Stimulated activated CD8-positive, alpha-beta memory T cell treated with anti-CD3 and anti-CD28 coated beads, Interleukin-4, amount 100 ng/mL, for 48 hours (primary cell): ENCODE data around the gene CSTA.

Source experiments
- DNase-seq: peaks from one replicate; pipeline ENCODE4 v3.0.0-alpha.2; 2020

Gene CSTA

DNA sequence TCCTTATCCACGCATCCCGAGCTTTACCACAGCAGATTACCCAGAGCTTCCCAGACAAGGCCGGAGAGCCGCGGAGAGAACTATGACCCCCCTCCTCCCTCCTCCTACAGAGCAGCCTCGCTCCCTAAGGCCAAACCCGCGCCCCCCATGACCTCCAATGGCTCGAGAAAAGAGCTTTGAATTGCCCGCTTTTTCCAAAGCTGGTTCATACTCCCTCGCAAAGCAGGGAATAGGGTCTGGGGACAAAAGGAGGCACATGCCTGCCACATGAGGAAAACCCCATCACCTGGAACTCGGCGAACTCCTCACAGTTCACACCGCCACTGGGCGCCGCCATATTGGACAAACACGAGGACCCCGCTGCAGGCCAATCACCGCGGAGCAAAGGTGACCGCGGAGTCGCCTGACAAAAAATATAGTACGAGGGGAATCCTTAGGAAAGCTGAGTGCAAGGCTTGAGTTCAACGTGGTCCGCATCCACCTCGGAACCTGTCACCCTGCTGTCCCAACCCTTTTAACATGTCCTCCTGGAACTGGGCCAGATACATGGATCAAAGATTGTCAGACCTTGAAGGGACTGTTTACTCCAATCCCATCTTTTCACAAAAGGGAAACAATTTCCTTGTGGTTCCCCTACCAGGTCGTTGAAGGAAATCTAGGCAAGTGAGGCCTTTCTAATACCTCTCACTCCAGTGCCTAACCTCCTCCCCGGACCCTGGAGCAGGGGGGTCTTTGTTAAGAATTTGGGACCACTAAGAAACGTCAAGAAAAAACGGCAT, 58.0 kb downstream of the CSTA start, which contains the start of gene MIX23:
TSS of gene MIX23 (minus strand) at position 344 of the 779 bp plus-strand sequence. CDS start at position 337, 7 bp downstream.
- DNase-seq: peak; percentile 90

DNA sequence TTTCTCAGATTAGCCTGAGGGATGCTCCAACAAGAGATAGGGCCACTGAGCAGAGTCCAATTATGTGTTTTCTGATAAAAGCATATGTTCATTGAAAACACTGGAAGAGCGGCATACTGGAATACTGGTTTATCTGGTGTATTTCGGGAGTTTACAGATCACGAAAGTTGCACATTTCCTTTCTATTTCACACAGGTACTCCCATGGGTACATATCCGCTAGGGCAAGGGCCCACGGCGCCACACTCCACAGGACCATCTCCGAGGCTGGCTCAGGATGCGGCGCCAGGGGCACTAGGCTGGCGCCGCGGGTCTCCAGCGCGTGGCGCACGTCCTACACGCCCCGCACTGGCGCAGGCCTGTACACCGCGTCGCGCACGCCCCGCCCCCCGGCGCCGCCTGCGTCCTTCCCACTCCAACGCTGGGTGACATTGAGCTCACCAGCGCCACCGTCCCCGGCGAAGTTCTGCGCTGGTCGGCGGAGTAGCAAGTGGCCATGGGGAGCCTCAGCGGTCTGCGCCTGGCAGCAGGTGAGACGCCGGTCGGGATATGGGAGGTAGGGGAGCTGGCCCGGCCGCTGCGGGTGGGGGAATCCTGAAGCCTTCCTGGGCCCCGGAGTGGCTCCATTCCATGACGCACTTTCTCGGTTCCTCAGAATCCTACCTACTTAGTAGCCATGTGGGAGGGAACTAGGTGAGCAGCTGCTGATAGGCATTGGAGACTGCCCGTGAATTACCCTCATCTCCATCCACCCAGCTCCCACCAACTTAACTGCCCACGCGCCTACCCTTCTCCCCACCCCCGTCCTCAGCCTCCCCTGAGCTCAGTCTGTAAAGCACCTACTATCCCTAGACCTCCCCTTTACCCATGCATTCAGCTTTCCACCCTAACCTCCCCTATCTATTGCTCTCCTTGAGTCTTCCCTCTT, 59.0 kb downstream of the CSTA start, which contains the start of gene FAM162A:
TSS of gene FAM162A (plus strand) at position 412 of the 927 bp plus-strand sequence. CDS start at position 496, 84 bp downstream.
- peak; percentile 95 for DNase-seq

DNA sequence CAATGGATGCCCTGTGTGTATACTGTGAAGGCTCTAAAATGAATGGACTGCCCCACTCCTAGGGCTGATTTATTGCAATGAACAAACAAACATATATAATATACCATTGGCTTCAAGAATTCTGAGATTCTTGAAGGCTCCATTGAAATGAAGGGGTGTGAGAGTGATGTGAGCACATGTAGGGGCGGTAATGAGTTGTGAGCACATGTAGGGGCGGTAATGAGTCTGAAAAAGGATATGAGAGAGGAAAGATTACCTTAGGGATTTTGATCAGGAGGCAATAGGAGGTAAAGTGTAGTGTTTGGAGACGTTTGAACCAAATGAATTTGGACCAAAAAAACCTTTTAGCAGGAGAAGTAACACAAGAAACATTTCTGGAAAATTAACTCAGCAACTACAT, 62.7 kb downstream of the CSTA start:
- no peak for DNase-seq

DNA sequence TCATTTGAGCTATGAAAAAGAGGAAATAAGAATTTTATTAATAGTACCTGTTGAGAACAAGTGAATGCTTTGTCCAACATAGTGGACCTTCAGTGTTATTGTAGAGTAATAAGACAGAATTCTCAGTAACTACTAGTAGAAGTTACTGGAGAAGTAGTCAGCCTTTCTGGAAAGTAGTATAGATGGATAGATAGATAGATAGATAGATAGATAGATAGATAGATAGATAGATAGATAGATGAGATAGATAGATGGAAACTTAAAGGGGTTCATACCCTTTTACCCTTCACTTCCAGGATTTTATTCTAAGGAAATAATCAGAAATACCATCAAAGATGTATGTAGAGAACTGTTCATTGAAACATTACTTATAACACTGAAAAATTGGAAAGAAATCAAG, 64.1 kb downstream of the CSTA start:
- DNase-seq: no peak

DNA sequence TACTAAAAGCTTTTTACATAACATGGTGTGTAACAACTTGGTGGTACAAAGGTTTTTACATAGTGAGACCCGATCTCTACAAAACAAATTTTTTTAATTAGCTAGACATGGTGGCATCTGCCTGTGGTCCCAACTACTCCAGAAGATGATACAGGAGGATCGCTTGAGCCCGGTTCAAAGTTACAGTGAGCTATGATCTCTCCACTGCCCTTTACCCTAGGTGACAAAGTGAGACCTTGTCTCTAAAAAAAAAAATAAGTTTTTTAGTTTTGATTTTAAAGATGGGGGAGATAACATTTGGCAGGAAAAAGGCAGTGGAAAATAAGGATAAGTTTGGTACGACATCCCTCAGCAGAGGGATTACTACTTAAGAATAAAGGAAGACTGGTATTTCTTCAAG, 64.8 kb downstream of the CSTA start:
- no peak for DNase-seq

DNA sequence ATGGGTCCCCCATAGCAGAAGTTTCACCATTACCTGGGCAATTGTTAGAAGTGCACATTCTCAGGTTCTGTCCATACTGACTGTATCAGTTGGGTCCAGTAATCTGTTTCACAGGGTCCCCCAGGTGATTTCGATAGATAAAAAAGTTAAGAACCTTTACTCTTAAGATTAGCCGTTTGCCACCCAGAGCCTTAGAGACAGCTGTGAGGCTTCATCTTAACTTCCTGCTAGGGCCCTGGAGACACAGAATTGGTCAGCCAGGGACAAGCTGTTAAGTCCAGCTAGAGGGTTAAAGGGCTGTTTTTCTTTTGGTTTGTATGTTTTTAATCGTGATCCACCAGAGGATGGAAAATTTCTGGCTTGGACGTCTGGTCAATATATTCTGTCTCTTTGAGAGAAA, 65.6 kb downstream of the CSTA start:
- no peak for DNase-seq
